Mucosa of rectum (tissue), 2 donors: ENCODE results near the gene MLEC.

Source experiments
- H3K27ac ChIP-seq, 2 donors: one replicate each; pipeline ENCODE4 v1.7.0; 2013; ENCODE audit warnings: inconsistent platforms in 2 of 2, low read depth in 2 of 2, low read length in 2 of 2
- H3K27me3 ChIP-seq, 2 donors: one replicate each; pipeline ENCODE4 v1.7.0; 2013; ENCODE audit warnings: low read length in 2 of 2; ENCODE audit not compliant: control insufficient read depth in 2 of 2, insufficient read depth in 2 of 2
- H3K36me3 ChIP-seq, 2 donors: one replicate each; pipeline ENCODE4 v1.7.0; 2013; ENCODE audit warnings: low read length in 2 of 2; ENCODE audit not compliant: control insufficient read depth in 2 of 2, insufficient read depth in 2 of 2
- H3K4me1 ChIP-seq, 2 donors: one replicate each; pipeline ENCODE4 v1.7.0; 2013; ENCODE audit warnings: low read length in 2 of 2, mild to moderate bottlenecking in 1 of 2; ENCODE audit not compliant: control insufficient read depth in 2 of 2, insufficient read depth in 2 of 2
- H3K4me3 ChIP-seq, 2 donors: one replicate each; pipeline ENCODE4 v1.7.0; 2013; ENCODE audit warnings: low read length in 2 of 2
- H3K9ac ChIP-seq, 2 donors: one replicate each; pipeline ENCODE4 v1.7.0; 2013; ENCODE audit warnings: low read length in 2 of 2, low read depth in 1 of 2, mild to moderate bottlenecking in 1 of 2
- H3K9me3 ChIP-seq, 2 donors: one replicate each; pipeline ENCODE4 v1.7.0; 2013; ENCODE audit warnings: low read length in 2 of 2; ENCODE audit not compliant: control insufficient read depth in 2 of 2
- donor health status: healthy.
- donor health status: Normal muscosa, but diverticular disease.

Gene MLEC

DNA sequence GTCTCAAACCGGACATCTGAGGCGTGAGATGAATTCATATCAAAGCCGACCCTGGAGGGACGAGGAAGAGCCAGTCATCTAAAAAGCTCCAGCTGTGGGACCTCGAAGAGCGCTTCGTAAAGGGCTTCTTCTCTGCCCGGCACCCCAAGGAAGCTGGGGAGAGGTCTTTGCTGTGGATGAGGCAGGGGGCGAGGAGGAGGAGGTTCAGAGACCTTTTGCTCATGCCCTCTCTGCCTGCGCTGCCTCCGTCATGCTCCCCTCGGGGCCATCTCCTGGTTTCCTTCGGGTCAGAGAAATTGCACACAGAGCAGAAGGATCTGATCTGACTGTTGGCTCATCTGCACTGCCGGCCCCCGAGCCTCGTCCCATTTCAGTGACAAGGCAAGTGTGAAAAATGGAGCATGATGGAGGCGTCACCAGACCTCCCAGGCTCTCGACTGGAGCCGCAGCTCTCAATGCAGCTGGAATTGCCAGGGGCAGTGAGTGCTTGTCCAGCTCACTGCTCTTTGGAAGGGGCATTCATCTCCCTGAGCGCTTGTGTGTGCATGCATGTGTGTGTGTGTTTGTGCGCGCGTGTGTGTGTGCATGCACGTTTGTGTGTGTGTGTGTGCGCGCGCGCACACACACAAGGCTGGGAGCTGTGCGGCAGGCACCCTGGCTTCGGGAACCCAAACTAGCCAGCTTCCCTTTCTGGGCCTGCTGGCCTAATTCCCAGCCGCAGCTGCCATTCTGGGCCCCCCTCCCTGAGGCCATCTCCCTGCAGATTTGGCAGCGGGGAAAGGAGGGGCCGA, 37.3 kb upstream of the MLEC start:
- H3K27me3 ChIP-seq = peaks cover 0 to 5% of the 10 kb centered on the region in 2 donors
- no peaks in the 10 kb centered on the region for H3K9me3 ChIP-seq
- H3K9ac ChIP-seq = no peak overlapping the region
- H3K36me3 ChIP-seq = no peaks in the 10 kb centered on the region
- peak overlapping the region; percentile 9 to 57 for H3K4me3 ChIP-seq
- H3K27ac ChIP-seq = no peak overlapping the region
- peaks cover 4 to 8% of the 10 kb centered on the region in 2 donors for H3K4me1 ChIP-seq

DNA sequence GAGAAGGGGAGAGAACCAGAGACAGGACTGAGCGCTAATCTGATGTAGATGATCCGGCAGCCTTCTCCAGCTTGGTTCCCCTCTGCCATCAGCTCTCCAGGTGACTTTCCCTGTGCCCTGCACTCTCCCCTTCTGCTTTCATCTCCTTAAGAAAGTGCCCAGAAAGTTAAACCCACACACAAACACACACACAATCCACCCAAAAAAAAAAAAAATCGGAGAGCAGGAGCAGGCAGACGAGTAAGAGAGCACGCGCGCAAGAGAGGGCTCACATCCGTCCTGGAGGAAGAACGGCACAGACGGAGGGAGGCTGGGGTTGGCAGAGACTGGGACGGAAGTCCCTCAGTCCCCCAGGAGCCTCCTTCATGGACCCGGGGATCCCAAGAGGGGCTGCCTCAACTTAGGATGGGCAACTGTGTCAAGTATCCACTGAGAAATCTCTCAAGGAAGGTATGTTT, 36.7 kb upstream of the MLEC start:
- Histone ChIP-seq H3K27me3 (peaks cover 0 to 3% of the 10 kb centered on the region in 2 donors), H3K9ac (no peak overlapping the region), H3K27ac (no peak overlapping the region), H3K36me3 (no peaks in the 10 kb centered on the region), H3K4me3 (peak overlapping the region in 1 of 2 donors; percentile 57), H3K9me3 (no peaks in the 10 kb centered on the region), H3K4me1 (peaks cover 4 to 8% of the 10 kb centered on the region in 2 donors)

DNA sequence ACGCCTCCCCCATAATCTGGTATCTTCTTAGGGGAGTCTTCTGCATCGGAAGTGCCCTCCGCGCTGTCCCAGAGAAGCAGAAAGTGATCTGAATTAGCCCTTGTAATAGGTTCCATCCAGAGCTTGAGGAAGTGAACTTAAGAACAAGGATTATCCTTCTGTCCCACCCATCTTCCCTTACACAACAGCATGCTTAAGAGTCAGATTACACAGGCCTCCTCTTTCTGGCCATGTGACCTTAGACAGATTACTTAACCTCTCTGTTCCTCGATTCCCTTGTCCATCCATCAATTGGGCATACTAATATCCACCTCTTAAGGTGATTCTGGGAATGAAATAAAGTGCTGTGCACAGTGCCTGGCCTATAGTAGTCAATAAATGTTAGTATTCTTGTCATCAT, 35.1 kb upstream of the MLEC start:
- Histone ChIP-seq H3K27me3 (no peaks in the 10 kb centered on the region), H3K9me3 (no peaks in the 10 kb centered on the region), H3K4me3 (no peak overlapping the region), H3K27ac (no peak overlapping the region), H3K36me3 (no peaks in the 10 kb centered on the region), H3K9ac (no peak overlapping the region), H3K4me1 (peaks cover 4 to 8% of the 10 kb centered on the region in 2 donors)

DNA sequence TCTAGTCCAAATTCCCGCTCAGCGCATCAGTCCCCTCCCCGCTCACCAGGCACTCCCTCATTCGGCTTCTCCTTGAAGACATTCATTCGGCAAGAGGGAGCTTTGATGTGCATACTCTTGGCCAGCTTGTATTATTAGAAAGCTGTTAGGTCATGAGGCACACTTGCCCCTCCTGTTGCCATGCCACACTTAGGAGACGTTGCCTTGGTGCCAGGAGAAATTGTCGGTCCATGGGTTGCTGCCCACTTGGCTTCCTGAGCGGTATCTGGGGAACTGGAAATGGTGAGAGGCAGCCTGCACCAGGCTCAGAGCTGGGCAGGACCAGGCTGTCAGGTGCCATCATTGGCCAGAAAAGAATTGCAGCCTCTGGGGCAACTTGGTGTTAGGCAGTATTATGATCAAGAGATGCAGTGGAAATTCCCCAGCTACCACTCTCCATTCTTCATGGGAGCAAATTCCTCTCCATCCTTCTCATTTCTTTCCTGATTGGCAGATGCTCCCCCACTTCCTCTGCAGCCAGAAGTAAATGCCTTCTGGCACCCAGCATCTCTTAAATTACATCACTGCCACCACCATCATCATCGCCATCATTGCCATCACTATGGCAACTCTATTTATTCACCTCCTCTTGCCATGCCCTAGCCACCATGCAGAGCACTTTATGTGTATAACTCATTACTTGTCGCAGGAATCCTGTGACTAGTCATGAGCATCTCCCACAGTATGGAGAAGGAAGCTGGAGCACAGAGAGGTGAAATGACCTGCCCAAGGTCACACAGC, 34.1 kb upstream of the MLEC start:
- Histone ChIP-seq H3K27ac (no peak overlapping the region), H3K9ac (no peak overlapping the region), H3K9me3 (no peaks in the 10 kb centered on the region), H3K4me1 (peaks cover 4 to 8% of the 10 kb centered on the region in 2 donors), H3K36me3 (no peaks in the 10 kb centered on the region), H3K4me3 (no peak overlapping the region), H3K27me3 (no peaks in the 10 kb centered on the region)

DNA sequence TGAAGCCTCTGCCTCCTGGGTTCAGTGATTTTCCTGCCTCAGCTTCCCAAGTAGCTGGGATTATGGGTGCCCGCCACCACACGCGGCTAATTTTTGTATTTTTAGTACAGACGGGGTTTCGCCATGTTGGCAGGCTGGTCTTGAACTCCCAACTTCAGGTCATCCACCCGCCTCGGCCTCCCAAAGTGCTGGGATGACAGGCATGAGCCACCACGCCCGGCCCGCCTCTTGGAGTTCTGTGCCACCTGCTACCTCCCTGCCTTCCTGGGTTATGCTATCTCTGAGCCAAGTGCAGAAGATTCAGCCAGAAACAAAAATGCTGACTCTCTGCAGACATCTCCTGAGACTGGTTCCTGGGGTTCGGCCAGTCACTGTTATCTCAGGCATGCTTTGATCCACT, 33.3 kb upstream of the MLEC start:
- peaks cover 4 to 8% of the 10 kb centered on the region in 2 donors for H3K4me1 ChIP-seq
- H3K36me3 ChIP-seq = no peaks in the 10 kb centered on the region
- no peaks in the 10 kb centered on the region for H3K27me3 ChIP-seq
- H3K9ac ChIP-seq = no peak overlapping the region
- no peak overlapping the region for H3K4me3 ChIP-seq
- H3K9me3 ChIP-seq = no peaks in the 10 kb centered on the region
- peak overlapping the region; percentile 23 to 52 for H3K27ac ChIP-seq

DNA sequence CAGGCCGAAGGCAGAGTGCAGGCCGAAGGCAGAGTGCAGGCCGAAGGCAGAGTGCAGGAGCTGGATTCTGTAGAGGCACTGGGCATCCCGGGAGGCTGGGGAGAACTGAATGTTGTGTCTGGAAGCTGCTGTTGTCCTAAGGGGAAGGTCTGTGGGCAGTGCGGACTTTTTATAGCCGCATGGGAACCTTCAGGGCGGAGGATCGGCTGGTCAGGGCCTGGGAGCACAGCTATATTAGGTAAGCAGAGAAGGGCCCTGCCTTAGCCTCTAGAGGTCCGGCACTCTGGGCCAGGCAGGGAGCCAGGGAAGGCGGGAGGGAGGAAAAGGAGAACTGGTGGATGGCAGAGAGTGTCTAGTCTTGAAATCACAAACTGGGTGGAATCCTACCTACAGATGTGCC, 32.3 kb upstream of the MLEC start:
- Histone ChIP-seq H3K9ac (no peak overlapping the region), H3K36me3 (no peaks in the 10 kb centered on the region), H3K9me3 (no peaks in the 10 kb centered on the region), H3K4me1 (peaks cover 2 to 14% of the 10 kb centered on the region in 2 donors), H3K27ac (peak overlapping the region in 1 of 2 donors; percentile 52), H3K27me3 (no peaks in the 10 kb centered on the region), H3K4me3 (no peak overlapping the region)

DNA sequence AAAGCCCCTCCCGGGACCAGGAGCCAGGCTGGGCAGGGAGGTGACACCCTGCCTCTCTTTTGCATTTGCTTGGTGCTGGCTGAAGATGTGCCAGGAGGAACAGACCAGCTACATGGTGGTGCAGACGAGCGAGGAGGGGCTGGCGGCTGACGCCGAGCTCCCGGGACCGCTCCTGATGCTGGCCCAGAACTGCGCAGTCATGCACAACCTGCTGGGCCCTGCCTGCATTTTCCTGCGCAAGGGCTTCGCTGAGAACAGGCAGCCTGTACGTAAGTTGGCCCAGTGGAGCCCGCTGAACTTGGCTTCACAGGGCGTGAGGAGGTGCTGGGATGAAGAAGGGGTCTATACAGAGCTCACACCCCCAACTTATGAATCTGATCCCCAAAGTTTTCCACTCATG, 30.9 kb upstream of the MLEC start:
- no peak overlapping the region for H3K27ac ChIP-seq
- peaks cover 2 to 14% of the 10 kb centered on the region in 2 donors for H3K4me1 ChIP-seq

DNA sequence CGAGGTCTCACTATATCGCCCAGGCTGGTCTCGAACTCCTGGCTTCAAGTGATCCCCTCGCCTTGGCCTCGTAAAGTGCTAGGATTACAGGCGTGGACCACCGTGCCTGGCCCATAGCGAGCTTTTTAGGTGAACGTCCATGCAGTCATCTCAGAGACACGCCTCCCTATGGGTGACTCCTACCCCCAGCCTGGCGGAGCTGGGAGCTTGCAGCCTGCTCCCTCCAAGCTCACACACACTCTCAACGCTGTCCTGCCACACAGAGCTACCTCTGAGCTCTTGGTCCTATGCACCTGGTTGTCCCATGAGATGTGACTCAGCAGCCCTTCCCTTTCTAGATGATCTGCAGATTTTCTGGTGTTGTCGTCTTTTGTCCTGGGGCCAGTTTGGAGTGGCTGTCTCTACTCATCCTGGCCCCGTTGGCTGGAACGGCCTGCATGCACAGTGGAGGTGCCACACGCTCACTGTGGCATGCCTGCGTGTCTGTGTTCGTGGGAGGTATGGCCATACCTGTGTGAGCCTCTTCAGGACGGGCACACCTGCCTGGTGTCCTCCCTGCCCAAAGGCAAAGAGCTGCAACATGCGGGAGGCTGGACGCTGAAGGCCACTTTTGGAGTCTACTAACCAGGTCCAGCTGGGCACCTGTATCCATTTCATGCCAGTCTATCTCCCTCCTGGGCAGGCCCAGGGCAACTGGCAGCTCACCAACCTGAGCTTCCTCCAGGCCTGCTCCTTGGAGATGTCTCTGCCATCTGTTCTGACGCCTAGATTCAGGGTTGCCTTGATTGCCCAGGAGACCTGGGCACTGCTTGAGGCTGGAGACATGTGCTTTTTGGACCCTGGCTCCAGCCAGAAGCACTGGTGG, 28.4 kb upstream of the MLEC start:
- peaks cover 2 to 10% of the 10 kb centered on the region in 2 donors for H3K4me1 ChIP-seq
- H3K27me3 ChIP-seq = no peaks in the 10 kb centered on the region
- H3K27ac ChIP-seq = no peak overlapping the region
- H3K9me3 ChIP-seq = no peaks in the 10 kb centered on the region
- H3K9ac ChIP-seq = no peak overlapping the region
- no peak overlapping the region for H3K4me3 ChIP-seq
- no peaks in the 10 kb centered on the region for H3K36me3 ChIP-seq

More for the DNA sequence above, 30.9 kb upstream of the MLEC start:
- no peaks in the 10 kb centered on the region for H3K9me3 ChIP-seq
- no peak overlapping the region for H3K9ac ChIP-seq
- no peaks in the 10 kb centered on the region for H3K36me3 ChIP-seq
- no peak overlapping the region for H3K4me3 ChIP-seq
- no peaks in the 10 kb centered on the region for H3K27me3 ChIP-seq

DNA sequence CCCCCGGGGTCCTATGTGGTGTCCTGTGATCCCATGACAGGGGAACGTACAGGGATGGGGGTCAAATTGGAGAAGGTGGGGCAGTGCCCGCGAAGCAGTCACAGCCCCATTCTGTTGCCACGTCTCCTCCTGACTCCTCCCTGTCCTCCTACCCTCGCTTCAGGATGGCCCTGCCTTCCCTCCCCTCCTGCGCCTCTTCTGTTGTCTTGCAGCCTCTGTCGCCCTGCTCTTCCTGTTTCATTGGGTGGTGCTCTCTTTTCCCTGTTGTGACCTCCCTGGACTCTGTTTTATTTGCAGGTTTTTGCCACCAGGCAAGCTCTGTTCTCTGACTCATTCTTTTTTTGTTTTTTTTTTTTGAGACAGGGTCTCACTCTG, 27.8 kb upstream of the MLEC start:
- H3K27ac ChIP-seq = peak overlapping the region in 1 of 2 donors; percentile 23
- no peak overlapping the region for H3K4me3 ChIP-seq
- H3K4me1 ChIP-seq = peaks cover 2 to 10% of the 10 kb centered on the region in 2 donors
- no peaks in the 10 kb centered on the region for H3K36me3 ChIP-seq
- no peaks in the 10 kb centered on the region for H3K27me3 ChIP-seq
- H3K9ac ChIP-seq = no peak overlapping the region
- no peaks in the 10 kb centered on the region for H3K9me3 ChIP-seq
